ENCODE measurements around the gene LIN37.

Gene LIN37

DNA sequence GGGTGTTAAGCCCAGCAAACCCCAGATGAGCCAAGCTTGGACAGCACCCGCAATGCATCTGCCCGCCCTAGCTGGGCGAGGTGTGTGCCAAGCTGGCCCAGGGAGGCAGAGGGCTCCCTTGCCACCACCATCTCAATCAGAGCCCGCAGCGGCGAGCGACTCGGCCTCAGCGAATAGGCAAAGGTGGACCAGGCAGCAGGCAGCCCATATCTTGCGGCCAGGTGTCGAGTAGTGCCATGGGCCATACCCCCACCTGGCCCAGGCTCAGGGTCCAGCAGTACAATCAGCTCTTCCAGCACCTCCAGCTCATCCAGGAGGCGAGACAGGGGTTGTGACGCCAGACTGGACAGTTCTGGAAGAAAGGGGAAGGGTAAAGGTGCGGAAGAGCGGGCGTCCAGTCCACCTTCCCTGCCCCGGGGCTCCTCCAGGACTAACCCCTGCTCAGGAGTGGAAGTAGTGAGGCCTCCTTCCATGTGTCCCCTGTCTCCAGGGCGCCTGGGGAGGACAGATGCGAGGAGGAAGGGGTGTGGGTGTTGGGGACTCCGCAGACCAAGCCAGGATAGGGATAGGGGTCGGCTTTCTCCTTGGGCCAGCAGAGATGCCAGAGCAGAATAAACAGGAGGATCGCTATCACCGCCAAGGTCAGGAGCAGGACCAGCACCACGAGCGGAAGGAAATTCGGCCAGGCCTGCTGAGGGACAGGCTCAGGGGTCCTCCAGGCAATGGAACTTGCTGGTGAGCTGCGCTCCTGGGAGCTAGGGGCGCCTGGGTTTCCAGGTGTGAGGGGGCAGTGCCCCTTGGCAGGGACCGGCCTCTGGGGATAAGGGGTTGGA, 8.9 kb upstream of the LIN37 start:
- Histone ChIP-seq H3K4me1 (ENCODE audit: control insufficient read depth in 1 of 2, insufficient read depth in 2 of 2, low read length in 2 of 2) (peaks cover 10 to 19% of the 10 kb centered on the region in 2 donors), H3K27ac (ENCODE audit: low read length) (peak overlapping the region; percentile 67)

GRCh38 chr19:35740108-35740422, 8.3 kb upstream of the LIN37 start:
- peak overlapping the region; percentile 70 to 81 for H3K4me3 ChIP-seq (ENCODE audit: low read depth in 1 of 2, low read length in 2 of 2)
- no peaks in the 10 kb centered on the region for H3K27me3 ChIP-seq (ENCODE audit: low read depth, low read length)
- H3K4me1 ChIP-seq (ENCODE audit: control insufficient read depth in 1 of 2, insufficient read depth in 2 of 2, low read length in 2 of 2), result peaks cover 12 to 22% of the 10 kb centered on the region in 2 donors
- H3K27ac ChIP-seq (ENCODE audit: low read length), result peak overlapping the region; percentile 67
- H3K36me3 ChIP-seq (ENCODE audit: control insufficient read depth in 1 of 2, insufficient read depth in 2 of 2, low read length in 2 of 2), result peaks cover 19 to 48% of the 10 kb centered on the region in 2 donors
- no peaks in the 10 kb centered on the region for H3K9me3 ChIP-seq (ENCODE audit: control insufficient read depth in 1 of 2, low read length in 2 of 2)

More for the DNA sequence above, 8.9 kb upstream of the LIN37 start:
- Histone ChIP-seq H3K9me3 (ENCODE audit: control insufficient read depth in 1 of 2, low read length in 2 of 2) (no peaks in the 10 kb centered on the region), H3K36me3 (ENCODE audit: control insufficient read depth in 1 of 2, insufficient read depth in 2 of 2, low read length in 2 of 2) (peaks cover 24 to 50% of the 10 kb centered on the region in 2 donors), H3K27me3 (ENCODE audit: low read depth, low read length) (no peaks in the 10 kb centered on the region), H3K4me3 (ENCODE audit: low read depth in 1 of 2, low read length in 2 of 2) (peak overlapping the region; percentile 70 to 81)

DNA sequence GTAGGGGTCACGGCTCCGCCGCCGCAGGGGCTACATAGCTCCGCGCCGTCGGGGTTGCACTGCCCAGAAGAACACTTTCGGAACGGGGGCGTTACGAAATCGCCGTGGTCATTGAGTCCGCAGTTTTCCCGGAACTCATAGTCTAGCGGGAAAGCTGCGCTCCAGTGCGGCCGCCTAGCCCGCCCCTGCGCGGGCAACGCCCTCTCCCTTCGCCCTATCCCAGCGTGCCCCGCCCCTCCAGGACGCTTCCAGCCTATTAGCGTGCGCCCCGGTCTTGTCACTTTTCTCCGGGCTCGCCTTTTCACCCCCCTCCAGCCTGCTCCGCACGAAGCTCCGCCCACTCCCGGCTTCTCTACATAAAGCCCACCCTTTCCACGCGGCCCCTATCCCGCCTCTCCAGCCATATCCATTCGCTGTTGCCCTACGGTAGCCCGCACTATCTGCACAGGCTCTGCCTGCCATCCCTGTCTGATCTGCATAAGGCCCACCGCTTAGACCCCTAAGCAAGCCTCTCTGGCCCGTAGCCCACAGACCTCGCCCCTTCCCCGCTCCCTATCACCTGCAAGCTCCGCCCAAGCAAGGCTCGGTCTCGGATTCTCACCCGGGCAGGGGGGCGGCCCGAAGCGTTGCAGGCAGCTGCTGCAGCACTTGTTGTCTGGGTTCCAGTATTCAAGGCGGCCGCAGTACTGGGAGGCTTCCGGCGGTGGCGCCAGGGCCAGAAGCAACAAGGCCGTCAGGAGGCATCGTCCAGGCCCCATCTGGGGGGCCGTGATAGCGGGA, 7.8 kb upstream of the LIN37 start:
- Histone ChIP-seq H3K4me1 (ENCODE audit: control insufficient read depth in 1 of 2, insufficient read depth in 2 of 2, low read length in 2 of 2) (peaks cover 12 to 22% of the 10 kb centered on the region in 2 donors), H3K27me3 (ENCODE audit: low read depth, low read length) (no peaks in the 10 kb centered on the region), H3K9me3 (ENCODE audit: control insufficient read depth in 1 of 2, low read length in 2 of 2) (no peaks in the 10 kb centered on the region), H3K4me3 (ENCODE audit: low read depth in 1 of 2, low read length in 2 of 2) (peak overlapping the region; percentile 81), H3K36me3 (ENCODE audit: control insufficient read depth in 1 of 2, insufficient read depth in 2 of 2, low read length in 2 of 2) (peaks cover 15 to 44% of the 10 kb centered on the region in 2 donors), H3K27ac (ENCODE audit: low read length) (peak overlapping the region; percentile 67)

- H3K27me3 ChIP-seq (ENCODE audit: low read depth, low read length), result no peaks in the 10 kb centered on the region
- H3K9me3 ChIP-seq (ENCODE audit: control insufficient read depth in 1 of 2, low read length in 2 of 2), result no peaks in the 10 kb centered on the region
- peak overlapping the region; percentile 60 for H3K27ac ChIP-seq (ENCODE audit: low read length)
- peak overlapping the region; percentile 81 for H3K4me3 ChIP-seq (ENCODE audit: low read depth in 1 of 2, low read length in 2 of 2)
- peaks cover 14 to 44% of the 10 kb centered on the region in 2 donors for H3K36me3 ChIP-seq (ENCODE audit: control insufficient read depth in 1 of 2, insufficient read depth in 2 of 2, low read length in 2 of 2)
- peaks cover 14 to 27% of the 10 kb centered on the region in 2 donors for H3K4me1 ChIP-seq (ENCODE audit: control insufficient read depth in 1 of 2, insufficient read depth in 2 of 2, low read length in 2 of 2)
Measured at GRCh38 chr19:35741203-35741515, 7.2 kb upstream of the LIN37 start.

DNA sequence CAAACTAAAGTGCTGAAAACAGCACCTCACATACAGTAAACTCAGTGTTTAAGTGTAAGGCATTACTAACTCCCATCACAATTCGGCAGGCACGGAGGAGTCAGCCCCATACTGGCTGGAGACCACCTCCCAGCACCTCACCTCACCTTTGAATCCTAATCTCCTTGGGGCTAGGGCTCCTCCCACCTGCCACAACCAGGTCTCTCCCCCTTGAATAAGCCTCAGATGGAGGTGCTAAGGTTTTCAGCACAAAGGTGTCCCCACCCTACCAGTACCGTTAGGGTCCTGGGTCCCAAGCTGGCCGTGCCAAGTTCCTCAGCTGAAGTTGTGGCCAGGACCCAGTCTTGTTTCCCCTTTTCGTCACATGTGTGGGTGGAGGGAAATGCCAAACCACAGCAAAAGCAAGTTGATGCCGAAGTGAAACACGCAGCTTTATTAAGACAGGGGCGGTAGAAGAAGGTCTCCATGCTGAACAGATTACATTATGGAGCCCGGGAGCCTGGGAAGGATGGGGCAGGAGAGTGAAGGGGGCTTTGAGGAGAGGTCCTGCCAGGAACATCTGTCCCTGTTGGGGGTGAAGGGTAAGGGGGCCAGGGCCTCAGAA, 6.2 kb upstream of the LIN37 start, which contains the start of gene IGFLR1:
TSS of gene IGFLR1 (minus strand) at position 332 of the 604 bp plus-strand sequence. CDS start 1,272 bp downstream, outside the sequence.
- H3K27me3 ChIP-seq (ENCODE audit: low read depth, low read length), result no peaks in the 10 kb centered on the region
- no peaks in the 10 kb centered on the region for H3K9me3 ChIP-seq (ENCODE audit: control insufficient read depth in 1 of 2, low read length in 2 of 2)
- H3K27ac ChIP-seq (ENCODE audit: low read length), result peak within 1 kb of the TSS; percentile 83
- H3K36me3 ChIP-seq (ENCODE audit: control insufficient read depth in 1 of 2, insufficient read depth in 2 of 2, low read length in 2 of 2), result peaks cover 14 to 34% of the 10 kb centered on the region in 2 donors
- H3K4me3 ChIP-seq (ENCODE audit: low read depth in 1 of 2, low read length in 2 of 2), result peak within 1 kb of the TSS; percentile 2 to 21
- peaks cover 18 to 34% of the 10 kb centered on the region in 2 donors for H3K4me1 ChIP-seq (ENCODE audit: control insufficient read depth in 1 of 2, insufficient read depth in 2 of 2, low read length in 2 of 2)

- Histone ChIP-seq H3K27ac (ENCODE audit: low read length) (no peak overlapping the region), H3K36me3 (ENCODE audit: control insufficient read depth in 1 of 2, insufficient read depth in 2 of 2, low read length in 2 of 2) (peaks cover under 1 to 19% of the 10 kb centered on the region in 2 donors), H3K27me3 (ENCODE audit: low read depth, low read length) (no peaks in the 10 kb centered on the region), H3K4me1 (ENCODE audit: control insufficient read depth in 1 of 2, insufficient read depth in 2 of 2, low read length in 2 of 2) (peaks cover 18 to 39% of the 10 kb centered on the region in 2 donors), H3K4me3 (ENCODE audit: low read depth in 1 of 2, low read length in 2 of 2) (peak overlapping the region; percentile 90 to 94), H3K9me3 (ENCODE audit: control insufficient read depth in 1 of 2, low read length in 2 of 2) (no peaks in the 10 kb centered on the region)
Measured at GRCh38 chr19:35743640-35744429, 4.5 kb upstream of the LIN37 start.

DNA sequence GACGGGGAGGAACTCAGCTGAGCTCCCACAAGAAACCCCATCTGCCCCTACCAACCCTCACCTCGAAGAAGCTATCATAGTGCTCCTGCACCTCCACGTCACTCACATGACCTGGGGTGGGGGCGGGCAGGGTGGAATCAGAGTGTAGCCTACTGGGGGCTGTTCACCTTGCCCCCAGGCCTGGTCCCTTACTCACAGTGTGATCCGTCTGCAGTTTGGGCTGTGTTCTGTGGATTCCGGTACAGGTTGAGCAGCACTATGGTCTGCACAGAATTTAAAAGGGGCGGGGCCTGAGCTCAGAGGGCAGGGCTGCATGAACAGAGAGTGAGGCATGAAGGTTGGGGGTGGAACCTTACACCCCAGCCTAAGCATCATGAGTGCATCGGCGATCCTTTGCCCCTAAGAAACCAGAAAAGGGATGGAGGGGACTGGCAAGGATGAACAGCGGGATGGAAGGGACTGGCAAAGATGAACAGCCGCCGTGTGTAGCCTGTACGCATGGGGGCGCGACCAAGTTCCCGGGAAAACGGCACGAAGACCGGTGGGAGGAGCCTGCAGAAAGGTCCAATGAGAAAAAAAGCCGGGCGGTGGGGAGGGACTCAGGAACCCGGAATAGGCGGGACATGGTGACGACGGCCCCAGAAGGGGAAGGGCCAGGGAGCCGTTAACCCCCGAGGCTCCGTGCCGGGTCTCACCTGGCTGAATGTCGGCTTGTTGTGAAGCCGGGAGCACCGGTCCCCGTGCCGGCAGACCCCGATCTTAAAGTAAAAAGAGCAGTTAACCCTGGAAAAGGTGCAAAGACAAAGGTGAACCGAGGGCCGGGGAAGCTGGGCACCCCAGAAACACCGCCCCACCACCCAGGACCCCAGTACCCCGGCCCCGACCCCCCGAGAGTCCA, 3.7 kb upstream of the LIN37 start:
- H3K36me3 ChIP-seq (ENCODE audit: control insufficient read depth in 1 of 2, insufficient read depth in 2 of 2, low read length in 2 of 2), result peaks cover 0 to 16% of the 10 kb centered on the region in 2 donors
- H3K4me1 ChIP-seq (ENCODE audit: control insufficient read depth in 1 of 2, insufficient read depth in 2 of 2, low read length in 2 of 2), result peaks cover 17 to 43% of the 10 kb centered on the region in 2 donors
- H3K27ac ChIP-seq (ENCODE audit: low read length), result peak overlapping the region; percentile 98
- peak overlapping the region; percentile 90 to 94 for H3K4me3 ChIP-seq (ENCODE audit: low read depth in 1 of 2, low read length in 2 of 2)
- H3K9me3 ChIP-seq (ENCODE audit: control insufficient read depth in 1 of 2, low read length in 2 of 2), result no peaks in the 10 kb centered on the region
- H3K27me3 ChIP-seq (ENCODE audit: low read depth, low read length), result no peaks in the 10 kb centered on the region

DNA sequence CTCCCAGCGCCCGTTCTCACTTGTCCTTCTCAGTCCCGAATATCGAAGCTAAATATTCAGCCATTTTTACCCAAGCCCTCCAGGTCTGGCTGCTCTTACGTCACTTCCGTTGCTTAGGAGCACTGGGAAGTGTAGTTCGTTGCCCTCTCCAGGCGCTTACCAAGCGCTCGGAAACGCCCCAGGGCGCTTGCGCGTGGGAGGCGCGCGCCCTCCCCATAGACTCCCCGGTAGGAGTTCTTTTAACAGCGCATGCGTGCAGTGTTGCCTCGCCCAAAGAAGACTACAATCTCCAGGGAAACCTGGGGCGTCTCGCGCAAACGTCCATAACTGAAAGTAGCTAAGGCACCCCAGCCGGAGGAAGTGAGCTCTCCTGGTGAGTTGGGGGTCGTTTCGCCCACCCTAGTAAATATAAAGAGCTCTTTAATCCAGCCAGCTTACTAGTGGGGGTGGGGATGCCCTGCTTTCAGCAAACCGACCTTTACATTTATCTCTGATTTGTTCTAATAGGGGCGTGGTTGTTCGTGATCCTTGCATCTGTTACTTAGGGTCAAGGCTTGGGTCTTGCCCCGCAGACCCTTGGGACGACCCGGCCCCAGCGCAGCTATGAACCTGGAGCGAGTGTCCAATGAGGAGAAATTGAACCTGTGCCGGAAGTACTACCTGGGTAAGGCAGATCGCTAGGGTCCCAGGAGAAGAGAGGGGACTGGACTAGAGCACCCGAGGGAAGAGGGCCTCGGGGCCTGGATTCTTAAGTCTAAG, 2.9 kb upstream of the LIN37 start, which contains the start of the genes PSENEN and U2AF1L4:
TSS of gene PSENEN (plus strand) at position 324 of the 759 bp plus-strand sequence. CDS start at position 604, 280 bp downstream.
TSS of gene U2AF1L4 (minus strand) at position 91 of the 759 bp plus-strand sequence. CDS start at position 64, 27 bp downstream.
- Histone ChIP-seq H3K4me1 (ENCODE audit: control insufficient read depth in 1 of 2, insufficient read depth in 2 of 2, low read length in 2 of 2) (peaks cover 14 to 47% of the 10 kb centered on the region in 2 donors), H3K36me3 (ENCODE audit: control insufficient read depth in 1 of 2, insufficient read depth in 2 of 2, low read length in 2 of 2) (peaks cover 0 to 16% of the 10 kb centered on the region in 2 donors), H3K9me3 (ENCODE audit: control insufficient read depth in 1 of 2, low read length in 2 of 2) (no peaks in the 10 kb centered on the region), H3K27me3 (ENCODE audit: low read depth, low read length) (no peaks in the 10 kb centered on the region), H3K27ac (ENCODE audit: low read length) (peak within 1 kb of the TSS; percentile 98), H3K4me3 (ENCODE audit: low read depth in 1 of 2, low read length in 2 of 2) (peak within 1 kb of the TSS; percentile 90 to 94)

GRCh38 chr19:35746087-35746462, 2.3 kb upstream of the LIN37 start:
- Histone ChIP-seq H3K27me3 (ENCODE audit: low read depth, low read length) (no peaks in the 10 kb centered on the region), H3K27ac (ENCODE audit: low read length) (peak overlapping the region; percentile 95), H3K4me3 (ENCODE audit: low read depth in 1 of 2, low read length in 2 of 2) (peak overlapping the region; percentile 90 to 94), H3K4me1 (ENCODE audit: control insufficient read depth in 1 of 2, insufficient read depth in 2 of 2, low read length in 2 of 2) (peaks cover 14 to 43% of the 10 kb centered on the region in 2 donors), H3K36me3 (ENCODE audit: control insufficient read depth in 1 of 2, insufficient read depth in 2 of 2, low read length in 2 of 2) (peaks cover 0 to 16% of the 10 kb centered on the region in 2 donors), H3K9me3 (ENCODE audit: control insufficient read depth in 1 of 2, low read length in 2 of 2) (no peaks in the 10 kb centered on the region)

All from muscle layer of duodenum (tissue), 2 donors.